Fibroblast of mammary gland (primary cell): Measurements from ENCODE around the gene CEP20.
"Not testable (repeated sequence)": the region's sequence is repeated elsewhere in the genome, so short reads cannot be mapped to it uniquely, and the experiment has no call there.

Experiments
- DNase-seq: peaks from one replicate; pipeline ENCODE4 v3.0.0-alpha.2; 2010; ENCODE audit warnings: low read depth
- H3K4me3 ChIP-seq: 2 replicates; pipeline ENCODE4 v1.5.1; 2011; ENCODE audit warnings: low read depth, mild to moderate bottlenecking, low read length, moderate library complexity; ENCODE audit not compliant: control insufficient read depth
- CTCF ChIP-seq: conservative IDR thresholded peaks from 2 replicates; pipeline ENCODE4 v1.5.1; 2011; ENCODE audit warnings: low read depth, low read length, inconsistent platforms; ENCODE audit not compliant: control insufficient read depth, insufficient read depth

CEP20 gene

GRCh38 chr16:15849209-15849981 is 39.0 kb downstream of the CEP20 start:
- H3K4me3 ChIP-seq, result no peak overlapping the region

GRCh38 chr16:15847611-15848175 is 40.7 kb downstream of the CEP20 start:
- TF ChIP-seq CTCF, result no peak
- H3K4me3 ChIP-seq, result no peak overlapping the region
- no peak for DNase-seq

More at GRCh38 chr16:15849209-15849981, 39.0 kb downstream of the CEP20 start:
- no peak for TF ChIP-seq CTCF
- no peak for DNase-seq

GRCh38 chr16:15846510-15846909 is 41.9 kb downstream of the CEP20 start:
- H3K4me3 ChIP-seq, result no peak overlapping the region
- TF ChIP-seq CTCF, result no peak
- no peak for DNase-seq

- no peak overlapping the region for H3K4me3 ChIP-seq
- no peak for TF ChIP-seq CTCF
- peak; percentile 3 for DNase-seq
These were observed 44.6 kb downstream of the CEP20 start for GRCh38 chr16:15843635-15844279.

- DNase-seq, H3K4me3 ChIP-seq: not testable (repeated sequence)
These were observed 49.2 kb downstream of the CEP20 start for GRCh38 chr16:15839204-15839603.

- H3K4me3 ChIP-seq, result no peak overlapping the region
- no peak for TF ChIP-seq CTCF
- no peak for DNase-seq
These were observed 50.6 kb downstream of the CEP20 start for GRCh38 chr16:15837761-15838160.

- DNase-seq, result no peak
- no peak for TF ChIP-seq CTCF
- no peak overlapping the region for H3K4me3 ChIP-seq
These were observed 51.3 kb downstream of the CEP20 start for GRCh38 chr16:15836965-15837611.
